HG03558 (cell line): ENCODE results near the gene RSPH9.

Experiments
- ATAC-seq: cut with Tn5 transposase; IDR thresholded peaks from one replicate; pipeline ENCODE4 v1.9.1; 2021; ENCODE audit warnings: moderate number of reproducible peaks; ENCODE audit not compliant: unreplicated experiment; ENCODE audit errors: extremely low read depth

Gene RSPH9

DNA sequence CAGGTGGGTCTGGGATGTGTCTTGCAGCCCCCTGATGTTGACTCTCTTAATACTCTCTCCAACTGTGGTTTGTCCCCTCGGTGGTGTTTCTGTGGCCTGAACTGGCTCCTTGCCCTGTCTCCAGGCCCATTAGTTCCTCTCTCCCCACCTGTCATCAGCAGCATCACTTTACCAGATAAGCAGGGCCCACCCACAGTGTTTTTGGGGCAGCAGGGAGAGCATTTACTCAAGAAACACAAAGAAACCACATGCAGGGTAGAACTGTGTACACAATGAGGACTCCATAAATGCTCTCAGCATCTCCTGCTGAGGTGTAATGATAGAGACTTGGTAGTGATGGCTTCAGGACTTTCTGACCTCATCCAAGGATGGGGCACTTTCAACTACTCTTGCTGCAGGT lies 62.9 kb downstream of the RSPH9 start:
- no peak for ATAC-seq

DNA sequence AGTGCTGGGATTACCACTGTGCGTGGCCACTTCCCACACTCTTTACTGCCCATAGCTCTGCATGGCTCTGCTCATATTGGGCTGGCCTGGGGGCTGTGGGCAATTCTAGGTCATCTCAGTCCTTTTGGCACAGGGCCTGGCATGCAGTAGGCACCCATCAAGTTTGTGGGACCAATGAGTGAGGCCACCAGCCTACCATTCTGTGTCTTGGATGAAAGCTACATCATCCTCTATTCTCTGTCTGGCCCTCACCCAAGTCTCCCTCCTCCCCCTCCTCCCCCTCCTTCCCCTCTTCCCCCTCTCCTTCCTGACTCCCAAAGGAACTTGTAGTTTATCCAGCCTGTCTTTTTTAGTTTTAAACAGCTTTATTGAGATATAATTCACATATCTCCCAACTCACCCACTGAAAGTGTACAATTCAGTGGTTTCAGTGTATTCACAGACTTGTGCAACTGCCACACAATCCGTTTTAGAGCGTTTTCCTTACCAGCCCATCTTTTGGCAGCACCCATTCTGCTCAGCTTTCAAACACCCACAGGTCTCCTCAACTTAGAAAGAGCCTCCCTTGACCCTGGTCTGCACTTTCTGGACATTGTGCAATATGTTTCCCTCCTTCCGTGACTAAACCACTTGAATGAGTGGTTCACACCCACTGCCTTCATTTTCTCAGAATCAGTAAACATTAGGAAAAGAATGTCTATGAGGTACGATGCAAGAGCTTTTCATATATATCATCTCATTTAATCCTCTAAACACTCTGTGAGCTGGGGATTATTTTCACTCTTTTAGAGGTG lies 64.2 kb downstream of the RSPH9 start:
- ATAC-seq: no peak

DNA sequence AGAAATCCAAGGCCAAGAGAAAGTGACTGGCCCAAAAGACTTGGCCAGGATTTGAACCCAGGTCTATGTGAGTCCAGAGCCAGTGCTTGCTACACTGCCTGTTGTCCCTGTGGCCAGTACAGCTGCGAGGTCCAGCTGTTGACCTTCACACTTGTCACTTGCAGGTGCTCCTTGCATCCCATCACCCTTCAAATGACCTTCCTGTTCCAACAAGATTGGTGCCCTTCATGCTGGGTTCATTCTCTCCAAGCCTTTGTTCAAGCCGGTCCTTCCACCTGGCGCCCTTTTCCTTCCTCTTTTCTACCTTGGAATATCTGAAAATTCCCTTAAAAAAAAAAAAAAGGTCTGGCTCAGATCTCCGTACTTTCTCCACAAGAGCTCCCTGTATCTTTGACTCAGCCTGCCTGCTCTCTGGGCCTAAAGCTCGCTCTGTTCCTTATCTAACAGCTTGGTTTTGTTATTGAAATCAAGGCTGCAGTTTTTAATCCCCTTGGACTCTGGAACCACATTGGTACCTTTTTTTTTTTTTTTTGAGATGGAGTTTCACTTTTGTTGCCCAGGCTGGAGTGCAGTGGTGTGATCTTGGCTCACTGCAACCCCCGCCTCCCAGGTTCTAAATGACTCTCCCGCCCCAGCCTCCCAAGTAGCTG lies 64.9 kb downstream of the RSPH9 start:
- no peak for ATAC-seq

DNA sequence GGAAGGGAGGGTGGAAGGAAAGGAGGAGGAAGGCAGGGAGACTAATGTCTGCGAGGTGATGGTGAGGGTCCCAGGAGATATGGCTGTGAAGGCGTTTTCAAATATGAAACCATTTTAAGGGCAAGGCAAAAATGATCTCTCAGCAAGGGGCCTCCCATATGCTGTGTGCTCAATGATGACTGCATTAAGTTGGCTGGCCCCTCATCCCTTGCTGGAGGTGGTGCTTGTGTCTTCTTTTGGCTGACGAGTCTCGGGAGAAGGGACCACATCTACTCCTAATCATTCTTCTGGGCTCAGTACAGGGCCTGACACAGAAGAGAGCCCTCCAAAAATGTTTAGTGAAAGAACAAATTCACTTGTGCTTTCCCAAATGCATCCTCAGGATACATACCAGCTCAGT lies 65.7 kb downstream of the RSPH9 start:
- ATAC-seq: no peak

DNA sequence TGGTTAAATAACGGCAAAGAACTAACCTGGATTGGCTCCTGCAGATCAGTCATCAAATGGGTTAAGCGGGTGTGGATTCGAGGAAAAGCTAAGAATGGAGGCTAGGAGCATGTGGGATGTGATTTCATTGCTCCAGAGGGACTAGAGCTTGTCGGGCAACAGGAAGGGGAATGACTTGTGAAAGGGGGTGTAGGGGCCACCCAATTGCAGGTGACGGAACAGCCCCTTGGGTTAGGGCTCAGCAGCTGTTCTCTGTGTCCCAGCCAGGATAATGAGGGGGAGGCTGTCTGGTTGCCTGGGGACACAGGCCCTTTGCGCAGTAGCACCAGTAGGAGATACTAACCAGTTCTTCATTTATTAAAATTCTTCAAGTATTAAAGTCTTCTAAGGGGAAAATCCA lies 67.7 kb downstream of the RSPH9 start:
- ATAC-seq: no peak

DNA sequence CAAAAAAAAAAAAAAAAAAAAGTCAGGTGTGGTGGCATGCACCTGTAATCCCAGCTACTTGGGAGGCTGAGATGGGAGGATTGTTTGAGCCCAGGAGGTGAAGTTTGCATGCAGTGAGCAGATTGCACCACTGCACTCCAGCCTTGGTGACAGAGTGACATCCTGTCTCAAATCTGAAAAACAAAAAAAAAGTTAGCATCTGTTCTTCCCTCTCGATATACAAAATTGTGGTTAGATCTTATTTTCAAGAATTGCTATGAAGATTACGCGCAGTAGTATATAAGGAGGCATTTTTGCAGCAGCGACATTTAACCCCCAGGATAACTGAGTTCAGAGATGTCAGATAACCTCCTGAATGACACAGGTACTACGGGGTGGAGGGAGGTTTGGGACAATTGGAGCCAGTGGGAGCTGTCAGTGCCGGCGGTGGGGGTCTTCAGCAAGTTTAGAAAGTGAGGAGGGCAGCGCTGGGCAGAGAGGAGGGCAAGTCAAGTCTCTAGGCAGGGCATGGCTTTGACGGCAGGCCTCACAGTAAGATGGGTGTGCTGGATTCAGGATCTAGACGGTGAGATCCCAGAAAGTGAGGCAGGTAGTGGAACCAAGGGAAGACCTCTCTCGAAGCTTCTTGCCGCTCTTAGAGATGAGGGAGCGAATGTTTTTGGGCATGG lies 68.9 kb downstream of the RSPH9 start:
- no peak for ATAC-seq

DNA sequence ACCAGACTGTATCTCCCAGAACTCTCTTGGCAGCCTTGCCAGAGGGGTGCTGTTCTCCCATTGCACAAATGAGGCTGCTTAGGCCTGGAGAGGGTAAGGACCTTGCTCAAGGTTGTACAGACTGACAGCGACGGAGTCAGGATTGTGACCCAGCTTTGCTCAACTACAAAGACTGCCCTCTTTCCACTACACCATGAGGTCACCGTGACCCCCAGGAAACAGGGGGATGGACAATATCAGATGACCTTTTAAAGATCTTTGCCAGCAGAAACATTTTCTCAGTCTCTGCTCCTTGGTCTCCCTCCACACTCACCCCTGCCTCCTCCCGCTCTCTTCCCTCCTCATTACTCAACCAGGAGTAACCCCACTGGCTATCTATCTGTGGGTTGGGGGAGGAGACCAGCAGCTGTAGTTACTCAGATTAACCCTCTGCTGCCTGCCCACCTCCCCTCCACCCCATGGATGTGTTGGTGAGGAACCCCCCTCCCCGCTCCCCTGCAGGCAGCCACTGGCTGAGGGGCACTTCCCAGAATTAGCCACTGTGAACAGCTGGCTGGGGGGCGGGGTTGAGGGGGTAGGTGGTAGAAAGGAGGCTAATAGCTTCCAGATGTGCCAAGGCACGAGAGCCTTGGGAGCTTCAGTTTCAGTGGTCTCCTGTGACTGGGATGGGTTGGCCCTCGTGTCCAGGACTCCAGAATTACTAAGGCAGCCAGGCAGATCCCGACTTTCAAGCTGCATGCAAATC lies 69.6 kb downstream of the RSPH9 start:
- no peak for ATAC-seq

DNA sequence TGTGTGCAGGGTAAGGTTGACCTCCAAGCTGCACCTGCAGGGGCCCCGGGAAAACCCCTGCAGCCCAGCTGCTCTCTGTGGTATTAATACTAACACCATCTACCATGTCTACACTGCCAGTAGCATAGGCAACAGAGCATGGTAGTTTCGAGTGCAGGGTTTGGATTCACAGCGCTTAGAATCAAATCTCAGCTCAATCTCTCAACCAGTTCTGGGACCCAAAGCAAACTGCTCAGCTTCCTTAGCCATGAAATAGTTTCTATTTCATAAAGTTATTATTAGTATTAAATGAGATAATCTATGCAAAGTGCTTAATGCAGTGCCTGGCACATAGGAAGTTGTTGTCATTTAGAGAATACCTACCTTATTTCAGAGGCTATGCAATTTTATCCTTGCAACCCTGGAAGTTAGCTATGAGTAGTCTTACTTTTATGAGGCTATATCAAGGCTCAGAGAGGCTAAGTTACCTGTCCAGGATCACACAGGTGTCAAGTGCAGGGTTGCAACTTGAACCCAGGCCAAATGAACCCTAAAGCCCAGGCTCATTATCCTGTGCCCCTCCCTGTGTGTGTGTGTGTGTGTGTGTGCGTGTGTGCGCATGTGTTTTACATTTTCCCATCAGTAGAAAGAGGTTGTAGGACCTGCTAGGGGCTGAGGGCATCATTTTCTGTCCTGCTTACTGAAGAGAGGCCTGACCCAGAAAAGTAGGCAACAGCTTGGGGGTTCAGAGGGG lies 70.4 kb downstream of the RSPH9 start:
- ATAC-seq: peak; percentile 79

DNA sequence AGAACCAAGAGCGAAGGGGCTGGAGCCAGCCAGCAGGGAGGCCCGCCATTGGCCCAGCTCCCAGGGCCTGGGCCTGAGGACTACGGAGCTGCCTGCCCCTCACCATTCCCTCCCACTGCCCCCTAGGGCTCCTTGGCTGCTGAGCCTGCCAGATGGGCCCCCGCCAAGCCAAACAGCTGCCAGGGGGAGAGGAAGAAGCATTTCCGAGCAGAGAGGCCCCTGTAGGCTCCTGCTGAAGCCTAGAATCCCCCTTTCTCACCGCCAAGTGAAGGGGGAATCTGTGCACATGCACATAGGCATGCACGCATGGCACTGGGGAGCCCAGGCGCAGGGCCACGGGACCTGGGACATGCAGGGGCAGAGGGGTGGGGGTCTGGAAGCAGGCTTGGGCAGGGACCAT lies 71.3 kb downstream of the RSPH9 start:
- no peak for ATAC-seq

DNA sequence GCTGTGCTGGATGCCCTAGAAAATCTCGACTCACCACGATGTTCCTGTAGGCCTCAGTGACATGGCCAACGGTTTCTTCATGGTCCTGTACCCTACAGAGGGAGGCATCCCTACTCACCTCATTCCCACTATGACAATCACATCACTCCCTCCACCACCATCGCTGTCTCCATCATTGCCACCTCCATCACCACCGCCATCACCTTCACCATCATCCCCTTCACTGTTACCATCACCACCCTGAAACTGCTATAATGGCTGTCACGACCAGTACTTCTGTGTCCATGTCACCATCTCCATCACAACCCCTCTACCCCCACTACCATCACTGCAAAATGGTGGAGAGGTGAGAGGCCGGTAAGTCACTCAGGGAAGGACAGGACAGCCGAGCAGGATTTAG lies 72.6 kb downstream of the RSPH9 start:
- no peak for ATAC-seq

DNA sequence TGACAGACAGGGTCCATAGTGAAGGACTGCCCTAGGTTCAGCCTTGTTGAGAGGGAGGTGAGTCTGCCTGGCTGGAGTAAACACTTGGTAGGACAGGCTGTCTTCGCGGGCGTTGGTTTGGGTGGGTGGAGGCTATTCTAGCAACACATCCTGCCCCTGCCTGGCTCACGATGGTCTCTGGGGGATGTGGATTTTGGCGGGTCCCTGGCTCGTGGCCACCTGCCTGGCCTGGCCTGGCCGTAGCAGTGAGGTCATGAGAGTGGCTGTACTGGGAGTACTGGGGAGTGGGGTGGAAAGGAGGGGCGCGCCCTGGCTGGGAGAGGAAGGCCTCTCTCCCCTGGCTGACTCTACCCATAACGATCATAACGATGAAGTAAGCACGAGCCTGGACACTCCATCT lies 73.0 kb downstream of the RSPH9 start:
- ATAC-seq: no peak

DNA sequence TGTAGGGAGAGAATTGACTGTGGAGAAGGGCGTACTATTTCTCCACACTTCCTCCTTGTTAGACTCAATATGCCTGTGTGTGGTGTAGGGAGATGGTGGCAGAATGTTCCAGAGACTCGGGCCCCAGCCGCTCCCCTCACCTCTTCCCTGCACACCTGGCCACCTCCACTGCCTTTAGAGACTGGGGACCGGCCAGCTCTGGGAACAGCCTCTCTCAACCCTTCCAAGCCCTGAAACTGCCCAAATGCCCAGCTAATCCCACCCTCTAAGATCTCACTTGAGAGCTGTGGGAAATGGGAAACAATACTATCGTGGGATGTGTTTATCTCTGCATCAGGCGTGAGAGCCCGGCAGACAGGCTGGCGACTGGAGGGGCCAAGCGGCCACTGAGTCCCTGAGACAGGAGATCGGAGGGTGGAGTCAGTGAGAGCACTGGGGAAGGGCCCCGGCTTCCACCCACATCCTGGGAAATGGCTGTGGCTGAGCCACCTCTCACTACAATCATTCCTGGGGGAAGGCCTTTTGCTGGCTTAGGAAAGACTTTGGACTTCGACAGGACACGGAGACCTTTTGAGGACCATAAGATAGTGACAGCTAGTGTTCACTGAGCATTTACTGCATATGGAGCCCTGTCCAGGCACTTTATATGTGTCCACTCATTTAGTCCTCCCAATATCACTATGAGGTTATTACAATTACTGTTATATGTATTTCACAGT lies 73.7 kb downstream of the RSPH9 start:
- no peak for ATAC-seq

DNA sequence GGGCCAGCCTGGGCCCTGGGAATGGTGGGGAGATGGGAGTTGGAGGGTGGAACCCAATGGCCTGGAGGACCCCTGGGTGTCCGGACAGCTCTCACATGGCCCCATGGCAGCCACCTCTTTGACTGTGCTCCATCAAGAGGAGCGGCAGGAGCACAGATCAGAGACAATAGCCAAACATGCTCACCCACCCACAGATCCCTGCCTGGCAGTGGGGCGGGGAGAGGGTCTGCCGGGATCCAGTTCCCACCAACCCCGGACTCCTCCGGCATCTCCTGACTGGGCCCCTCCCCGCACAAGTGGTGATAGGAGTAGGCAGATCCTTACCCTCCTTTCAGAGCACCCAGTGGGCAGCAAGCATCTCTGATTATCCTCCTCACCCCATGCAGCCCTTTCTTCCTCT lies 74.7 kb downstream of the RSPH9 start:
- no peak for ATAC-seq

DNA sequence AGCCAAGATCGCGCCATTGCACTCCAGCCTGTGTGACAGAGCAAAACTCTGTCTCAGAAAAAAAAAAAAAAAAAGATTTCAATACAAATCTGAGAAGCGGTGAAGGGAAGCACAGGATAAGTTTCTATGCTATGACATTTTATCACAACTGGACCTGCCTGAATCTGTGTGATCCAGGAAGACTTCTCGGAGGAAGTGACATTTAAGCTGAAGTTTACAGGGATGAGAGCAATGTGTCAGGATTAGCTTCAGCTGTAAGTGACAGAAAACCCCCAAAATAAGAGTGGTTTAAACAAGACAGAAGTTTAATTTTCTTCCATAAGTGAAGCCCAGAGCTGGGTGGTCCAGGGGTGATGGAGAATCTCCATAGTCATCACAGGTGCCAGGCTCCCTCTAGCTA lies 76.2 kb downstream of the RSPH9 start:
- ATAC-seq: no peak
